ENCODE measurements around the gene NR1I3.
"Not testable (repeated sequence)": the region's sequence is repeated elsewhere in the genome, so short reads cannot be mapped to it uniquely, and the experiment has no call there.

The NR1I3 gene

GRCh38 chr1:161265305-161265704 lies 27.3 kb upstream of the NR1I3 start:
- Histone ChIP-seq H3K9me3 (no peaks in the 10 kb centered on the region), H3K27ac (no peak overlapping the region), H3K36me3 (no peaks in the 10 kb centered on the region), H3K4me1 (peaks cover 44% of the 10 kb centered on the region), H3K4me3 (no peak overlapping the region), H3K4me2 (no peak overlapping the region), H3K27me3 (no peaks in the 10 kb centered on the region; the same call in 1 of the 2 replicates), H4K20me1 (no peaks in the 10 kb centered on the region), H3K9ac (no peak overlapping the region)
- TF ChIP-seq Cebpa-rat (IDR thresholded peaks at IDR 0.05): no peak

- Histone ChIP-seq H3K4me1 (peaks cover 41% of the 10 kb centered on the region), H3K4me3 (peak overlapping the region; percentile 43; the same call in 1 of the 2 replicates), H3K27me3 (no peaks in the 10 kb centered on the region; the same call in 1 of the 2 replicates), H4K20me1 (no peaks in the 10 kb centered on the region), H3K36me3 (no peaks in the 10 kb centered on the region), H3K27ac (no peak overlapping the region), H3K9me3 (peaks cover 25% of the 10 kb centered on the region), H3K9ac (peak overlapping the region; percentile 51), H3K4me2 (peak overlapping the region; percentile 92)
- TF ChIP-seq Cebpa-rat (IDR thresholded peaks at IDR 0.05): no peak
These were observed 23.5 kb upstream of the NR1I3 start for GRCh38 chr1:161261261-161262235.

GRCh38 chr1:161260376-161261260 lies 22.6 kb upstream of the NR1I3 start:
- Histone ChIP-seq H3K9me3 (peaks cover 35% of the 10 kb centered on the region), H3K9ac (peak overlapping the region; percentile 51), H3K27ac (peak overlapping the region; percentile 3; the same call in 1 of the 2 replicates), H3K27me3 (no peaks in the 10 kb centered on the region; the same call in 1 of the 2 replicates), H3K36me3 (no peaks in the 10 kb centered on the region), H3K4me2 (peak overlapping the region; percentile 92), H3K4me1 (peaks cover 37% of the 10 kb centered on the region), H4K20me1 (no peaks in the 10 kb centered on the region), H3K4me3 (peak overlapping the region; percentile 43; the same call in 1 of the 2 replicates)
- TF ChIP-seq Cebpa-rat (IDR thresholded peaks at IDR 0.05): no peak

- Histone ChIP-seq H4K20me1 (no peaks in the 10 kb centered on the region), H3K4me1 (peaks cover 44% of the 10 kb centered on the region), H3K36me3 (no peaks in the 10 kb centered on the region), H3K9ac (no peak overlapping the region), H3K4me3 (no peak overlapping the region), H3K4me2 (peak overlapping the region; percentile 92), H3K27ac (no peak overlapping the region), H3K9me3 (peaks cover 38% of the 10 kb centered on the region), H3K27me3 (no peaks in the 10 kb centered on the region)
- no peak for TF ChIP-seq Cebpa-rat (IDR thresholded peaks at IDR 0.05)
These were observed 21.8 kb upstream of the NR1I3 start for GRCh38 chr1:161259765-161260164.

GRCh38 chr1:161259345-161259702 lies 21.3 kb upstream of the NR1I3 start:
- Histone ChIP-seq H3K9me3 (peaks cover 38% of the 10 kb centered on the region), H3K4me2 (peak overlapping the region; percentile 92)

GRCh38 chr1:161258439-161259344 lies 20.7 kb upstream of the NR1I3 start, which contains the start of gene PCP4L1:
Gene PCP4L1, plus strand, starts transcription at chr1:161258745. Its CDS starts 230 bp downstream, at chr1:161258975.
- H3K4me1 ChIP-seq: peaks cover 45% of the 10 kb centered on the region
- peak within 1 kb of the TSS; percentile 92 for H3K4me2 ChIP-seq
- H4K20me1 ChIP-seq: no peaks in the 10 kb centered on the region
- TF ChIP-seq Cebpa-rat (IDR thresholded peaks at IDR 0.05): no peak
- no peaks in the 10 kb centered on the region for H3K27me3 ChIP-seq
- no peaks in the 10 kb centered on the region for H3K36me3 ChIP-seq
- H3K27ac ChIP-seq: no peak within 1 kb of the TSS
- H3K9ac ChIP-seq: no peak within 1 kb of the TSS
- H3K4me3 ChIP-seq: no peak within 1 kb of the TSS
- H3K9me3 ChIP-seq: peaks cover 38% of the 10 kb centered on the region

More at GRCh38 chr1:161259345-161259702, 21.3 kb upstream of the NR1I3 start:
- Histone ChIP-seq H3K4me1 (peaks cover 45% of the 10 kb centered on the region), H3K27ac (no peak overlapping the region), H3K27me3 (no peaks in the 10 kb centered on the region), H3K36me3 (no peaks in the 10 kb centered on the region), H4K20me1 (no peaks in the 10 kb centered on the region), H3K4me3 (no peak overlapping the region), H3K9ac (no peak overlapping the region)
- TF ChIP-seq Cebpa-rat (IDR thresholded peaks at IDR 0.05): no peak

- not testable (repeated sequence) for H3K36me3 ChIP-seq, H3K4me3 ChIP-seq
These were observed 19.1 kb upstream of the NR1I3 start for GRCh38 chr1:161257109-161257508.

GRCh38 chr1:161255955-161256520 lies 18.0 kb upstream of the NR1I3 start:
- not testable (repeated sequence) for H3K27me3 ChIP-seq, H3K36me3 ChIP-seq, H3K4me3 ChIP-seq, H3K27ac ChIP-seq, H3K9ac ChIP-seq, H4K20me1 ChIP-seq, H3K4me2 ChIP-seq
- Histone ChIP-seq H3K4me1 (peaks cover 28% of the 10 kb centered on the region), H3K9me3 (peaks cover 39% of the 10 kb centered on the region)

More at GRCh38 chr1:161257109-161257508, 19.1 kb upstream of the NR1I3 start:
- not testable (repeated sequence) for H3K9ac ChIP-seq, H3K27ac ChIP-seq, H3K4me2 ChIP-seq, H3K27me3 ChIP-seq, H4K20me1 ChIP-seq
- Histone ChIP-seq H3K9me3 (peaks cover 38% of the 10 kb centered on the region), H3K4me1 (peaks cover 38% of the 10 kb centered on the region)

- H3K4me1 ChIP-seq: peaks cover 20% of the 10 kb centered on the region
- H3K9ac ChIP-seq, H4K20me1 ChIP-seq, H3K36me3 ChIP-seq, H3K27ac ChIP-seq, H3K27me3 ChIP-seq, H3K4me3 ChIP-seq: not testable (repeated sequence)
- H3K4me2 ChIP-seq: peak overlapping the region; percentile 17; the same call in 1 of the 2 replicates
- peaks cover 46% of the 10 kb centered on the region for H3K9me3 ChIP-seq
These were observed 17.3 kb upstream of the NR1I3 start for GRCh38 chr1:161255302-161255701.
